Measurements from ENCODE around the gene IL36A. TPM values are rescaled to one million over a fixed set of nuclear protein-coding genes. Genes with fewer than 3 reads are reported as not detected.

IL36A gene
- total and polyA plus RNA-seq, 9 of the 15 experiments (the other 6 are each of a cell fraction or from before 2014, with no cell fraction given), result not detected

GRCh38 chr2:113010088-113010487 is 4.8 kb downstream of the IL36A start (continued):
- no peak for TF ChIP-seq NCOA4 (IDR thresholded peaks at IDR 0.05; ENCODE audit: partially characterized antibody)
- TF ChIP-seq NUFIP1 (IDR thresholded peaks at IDR 0.05; ENCODE audit: partially characterized antibody), result no peak
- no peak for TF ChIP-seq ZZZ3 (IDR thresholded peaks at IDR 0.05)
- no peak for TF ChIP-seq CBX1 (IDR thresholded peaks at IDR 0.05; ENCODE audit: low read depth)
- TF ChIP-seq MXD1 (CRISPR knock-in tag; IDR thresholded peaks at IDR 0.05; ENCODE audit: borderline replicate concordance, poor library complexity, severe bottlenecking), result no peak
- no peak for TF ChIP-seq CHD2 (IDR thresholded peaks at IDR 0.05; ENCODE audit: low read depth, low read length)
- TF ChIP-seq SNRNP70 (optimal IDR thresholded peaks at IDR 0.05; ENCODE audit: low read depth, low read length), result no peak
- no peak for TF ChIP-seq TCF7L2 (IDR thresholded peaks at IDR 0.05; ENCODE audit: low read depth, low read length)
- TF ChIP-seq SMARCA4 (IDR thresholded peaks at IDR 0.05), result peak; percentile 34; the same call in 1 of the 2 replicates
- TF ChIP-seq HOMEZ (CRISPR knock-in tag; IDR thresholded peaks at IDR 0.05), result no peak
- no peak for TF ChIP-seq ZNF217 (CRISPR knock-in tag; IDR thresholded peaks at IDR 0.05)

GRCh38 chr2:113011108-113011507 is 5.8 kb downstream of the IL36A start:
- in situ Hi-C loops (cut with MboI), result no loop called here

More at GRCh38 chr2:113011108-113011507, 5.8 kb downstream of the IL36A start:
- no peaks in the 10 kb centered on the region for H3K79me2 ChIP-seq (ENCODE audit: control insufficient read depth, insufficient read depth, low read length)
- no peaks in the 10 kb centered on the region for H3K36me3 ChIP-seq (ENCODE audit: control insufficient read depth, insufficient read depth, low read length)
- no peaks in the 10 kb centered on the region for H4K20me1 ChIP-seq (replicated peaks; ENCODE audit: control insufficient read depth, insufficient read depth, low read length)
- no peak overlapping the region for H3K4me3 ChIP-seq
- no peaks in the 10 kb centered on the region for H3K9me1 ChIP-seq (ENCODE audit: control insufficient read depth, insufficient read depth, low read length)
- no peak overlapping the region for H3K27ac ChIP-seq (ENCODE audit: extremely low read depth, low read depth, low read length)
- peaks cover 4 to 19% of the 10 kb centered on the region in 2 experiments for H3K4me1 ChIP-seq (replicated peaks in 1 of 2; ENCODE audit: control insufficient read depth in 2 of 2, insufficient read depth in 2 of 2, low read length in 2 of 2)
- H3K27me3 ChIP-seq (ENCODE audit: control insufficient read depth in 2 of 2, insufficient read depth in 2 of 2, low read length in 2 of 2), result no peaks in the 10 kb centered on the region
- no peak overlapping the region for H3K9ac ChIP-seq (ENCODE audit: insufficient read depth in 1 of 2, low read depth in 2 of 2, low read length in 2 of 2)
- H3K4me2 ChIP-seq (ENCODE audit: insufficient read depth, low read length), result no peak overlapping the region
- H2AFZ ChIP-seq (ENCODE audit: low read depth, low read length), result peak overlapping the region; percentile 21
- TF ChIP-seq KHSRP (IDR thresholded peaks at IDR 0.05) (no peak), ZNF41 (CRISPR knock-in tag; conservative IDR thresholded peaks at IDR 0.05) (peak; percentile 98)
- 92% methylated on average over 1 of the region's 1 CpG for WGBS (ENCODE audit: insufficient coverage, low coverage, missing lambda C conversion rate)
- FAIRE-seq, result no peak
- peaks cover 3% of the 10 kb centered on the region; the same call in 1 of the 2 replicates for H3K9me3 ChIP-seq (replicated peaks; ENCODE audit: control insufficient read depth, insufficient read depth, low read depth, low read length)
- BruUV-seq (replicated peaks), result no TSS peak
- ATAC-seq, result no peak
- no peak for DNase-seq (ENCODE audit: extremely low read depth in 1 of 4, low spot score in 3 of 4)
- intact Hi-C loops (cut with micrococcal nuclease), result no loop called here
- POLR2A ChIA-PET, result no interaction called here
- CTCF ChIA-PET (ENCODE audit: low intra/inter-chr PET ratio), result no interaction called here
